ENCODE measurements around the gene KCNJ4. TPM values are rescaled to one million over a fixed set of nuclear protein-coding genes. Genes with fewer than 3 reads are reported as not detected.
"Not testable (repeated sequence)": the region's sequence is repeated elsewhere in the genome, so short reads cannot be mapped to it uniquely, and the experiment has no call there.

Gene KCNJ4
- total RNA-seq, 2 donors from 2014 or later = not detected

DNA sequence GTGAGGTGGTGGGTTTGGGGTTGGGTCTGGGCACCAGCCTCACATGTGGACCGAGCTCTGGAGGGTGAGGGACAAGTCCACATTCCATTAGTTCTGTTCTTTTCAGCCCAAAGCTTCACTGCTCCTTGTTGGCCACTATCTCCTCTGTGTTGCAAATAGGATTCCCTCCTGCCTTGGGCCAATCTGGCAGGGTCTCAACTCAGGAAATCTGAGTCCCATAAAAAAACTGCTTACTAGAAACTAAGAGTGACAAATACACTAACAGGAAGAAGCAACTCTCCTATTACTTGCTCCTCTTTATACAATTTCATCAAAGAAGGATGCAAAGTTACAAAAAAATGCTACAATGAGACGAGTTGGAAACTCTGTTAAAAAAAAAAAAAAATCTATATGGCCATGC is 71.6 kb downstream of the KCNJ4 start:
- ATAC-seq (ENCODE audit: insufficient number of reproducible peaks, low FRiP score, low read depth) (no peak), DNase-seq (ENCODE audit: low spot score) (no peak)
- H3K9me3 ChIP-seq = no peaks in the 10 kb centered on the region
- TF ChIP-seq, protein P1, sequence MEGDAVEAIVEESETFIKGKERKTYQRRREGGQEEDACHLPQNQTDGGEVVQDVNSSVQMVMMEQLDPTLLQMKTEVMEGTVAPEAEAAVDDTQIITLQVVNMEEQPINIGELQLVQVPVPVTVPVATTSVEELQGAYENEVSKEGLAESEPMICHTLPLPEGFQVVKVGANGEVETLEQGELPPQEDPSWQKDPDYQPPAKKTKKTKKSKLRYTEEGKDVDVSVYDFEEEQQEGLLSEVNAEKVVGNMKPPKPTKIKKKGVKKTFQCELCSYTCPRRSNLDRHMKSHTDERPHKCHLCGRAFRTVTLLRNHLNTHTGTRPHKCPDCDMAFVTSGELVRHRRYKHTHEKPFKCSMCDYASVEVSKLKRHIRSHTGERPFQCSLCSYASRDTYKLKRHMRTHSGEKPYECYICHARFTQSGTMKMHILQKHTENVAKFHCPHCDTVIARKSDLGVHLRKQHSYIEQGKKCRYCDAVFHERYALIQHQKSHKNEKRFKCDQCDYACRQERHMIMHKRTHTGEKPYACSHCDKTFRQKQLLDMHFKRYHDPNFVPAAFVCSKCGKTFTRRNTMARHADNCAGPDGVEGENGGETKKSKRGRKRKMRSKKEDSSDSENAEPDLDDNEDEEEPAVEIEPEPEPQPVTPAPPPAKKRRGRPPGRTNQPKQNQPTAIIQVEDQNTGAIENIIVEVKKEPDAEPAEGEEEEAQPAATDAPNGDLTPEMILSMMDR (IDR thresholded peaks at IDR 0.05) = no peak
- H3K27ac ChIP-seq = no peak overlapping the region
- H3K4me3 ChIP-seq = no peak overlapping the region
- no peaks in the 10 kb centered on the region for H3K27me3 ChIP-seq (replicated peaks; ENCODE audit: insufficient read depth)
- H3K4me1 ChIP-seq (ENCODE audit: control insufficient read depth in 1 of 2, low read depth in 2 of 2) = no peaks in the 10 kb centered on the region
- no peaks in the 10 kb centered on the region for H3K36me3 ChIP-seq

DNA sequence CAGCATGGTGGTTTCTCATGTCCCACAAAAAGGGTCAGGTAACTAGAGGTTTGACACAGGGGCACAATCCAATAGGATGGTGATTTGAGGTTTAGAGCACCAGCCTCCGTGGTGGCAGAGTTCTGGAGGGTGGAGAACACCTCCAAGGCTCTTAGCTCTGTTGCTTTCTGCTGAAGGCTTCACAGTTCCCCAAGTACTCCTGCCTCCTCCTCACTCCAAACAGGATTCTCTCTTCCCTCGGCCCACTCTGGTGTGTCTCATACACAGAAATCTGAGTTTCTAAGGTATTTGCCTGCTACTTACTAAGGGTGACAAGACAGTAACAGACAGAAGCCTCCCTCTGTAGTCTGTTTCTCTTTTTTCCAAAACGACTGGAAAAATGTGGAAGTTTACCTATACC is 73.6 kb downstream of the KCNJ4 start:
- H3K9me3 ChIP-seq; ATAC-seq (ENCODE audit: insufficient number of reproducible peaks, low FRiP score, low read depth): not testable (repeated sequence)

More for the DNA sequence above, 73.6 kb downstream of the KCNJ4 start:
- not testable (repeated sequence) for H3K36me3 ChIP-seq; H3K27ac ChIP-seq; DNase-seq (ENCODE audit: low spot score); H3K27me3 ChIP-seq (replicated peaks; ENCODE audit: insufficient read depth); H3K4me1 ChIP-seq (ENCODE audit: control insufficient read depth in 1 of 2, low read depth in 2 of 2); H3K4me3 ChIP-seq

Other genes starting within 250 kb of the KCNJ4 start
- gene TMEM184B, start 182.2 kb downstream of the KCNJ4 start, total RNA-seq = 100 to 1,000 TPM; 134 to 254 TPM
- 100 to 1,000 TPM in 1 of 2 donors, 10 to 100 TPM in 1; 98.1 to 140 TPM for gene CSNK1E, start 137.8 kb downstream of the KCNJ4 start, total RNA-seq
- 10 to 100 TPM; 16.8 to 52.9 TPM for gene KDELR3, start 12.9 kb upstream of the KCNJ4 start, total RNA-seq
- 100 to 1,000 TPM; 663 to 682 TPM for gene DDX17, start 51.1 kb upstream of the KCNJ4 start, total RNA-seq
- gene DMC1, start 115.0 kb upstream of the KCNJ4 start, total RNA-seq = 1 to 10 TPM in 1 of 2 donors, not detected in 1; 3.1 TPM
- gene FAM227A, start 201.2 kb upstream of the KCNJ4 start, total RNA-seq = 1 to 10 TPM in 1 of 2 donors, under 1 TPM in 1; 0.71 to 1.9 TPM
- gene CBY1, start 201.4 kb upstream of the KCNJ4 start, total RNA-seq = 10 to 100 TPM; 13.8 TPM
- 10 to 100 TPM; 16.1 to 35.8 TPM for gene TOMM22, start 226.8 kb upstream of the KCNJ4 start, total RNA-seq
- gene JOSD1, start 245.7 kb upstream of the KCNJ4 start, total RNA-seq = 10 to 100 TPM; 45.6 to 83.9 TPM

Data from thoracic aorta (tissue), 2 donors.